Measurements from ENCODE around the gene KCNK17. TPM values are rescaled to one million over a fixed set of nuclear protein-coding genes. Genes with fewer than 3 reads are reported as not detected.

Gene KCNK17, protein sequence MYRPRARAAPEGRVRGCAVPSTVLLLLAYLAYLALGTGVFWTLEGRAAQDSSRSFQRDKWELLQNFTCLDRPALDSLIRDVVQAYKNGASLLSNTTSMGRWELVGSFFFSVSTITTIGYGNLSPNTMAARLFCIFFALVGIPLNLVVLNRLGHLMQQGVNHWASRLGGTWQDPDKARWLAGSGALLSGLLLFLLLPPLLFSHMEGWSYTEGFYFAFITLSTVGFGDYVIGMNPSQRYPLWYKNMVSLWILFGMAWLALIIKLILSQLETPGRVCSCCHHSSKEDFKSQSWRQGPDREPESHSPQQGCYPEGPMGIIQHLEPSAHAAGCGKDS
- total RNA-seq (not detected), polyA plus RNA-seq (not detected)

GRCh38 chr6:39314273-39314795 lies at the start of gene KCNK17:
Gene KCNK17 (minus strand): TSS chr6:39314419. CDS start chr6:39314320, 99 bp downstream.
- Histone ChIP-seq H3K4me3 (ENCODE audit: low read depth, low read length) (no peak within 1 kb of the TSS), H3K4me1 (ENCODE audit: control insufficient read depth, insufficient read depth, low read length, poor library complexity, severe bottlenecking) (no peaks in the 10 kb centered on the region), H3K36me3 (ENCODE audit: control insufficient read depth, insufficient read depth, low read length) (no peaks in the 10 kb centered on the region), H3K9me3 (ENCODE audit: control insufficient read depth in 2 of 2, low read length in 2 of 2) (no peaks in the 10 kb centered on the region), H3K27me3 (ENCODE audit: control insufficient read depth, insufficient read depth, low read length) (peaks cover 18% of the 10 kb centered on the region), H3K27ac (ENCODE audit: insufficient read depth, low read length, poor library complexity, severe bottlenecking) (no peak within 1 kb of the TSS)
- no peak for ATAC-seq (ENCODE audit: low read depth in 2 of 2)
- H3K27me3 Mint-ChIP-seq, result peaks cover 34% of the 10 kb centered on the region
- H3K9me3 Mint-ChIP-seq, result peaks cover 0 to 2% (median 0%) of the 10 kb centered on the region in 7 donors
- H3K27ac Mint-ChIP-seq, result no peak within 1 kb of the TSS
- DNase-seq, result no peak
- H3K4me3 Mint-ChIP-seq, result no peak within 1 kb of the TSS
- H3K36me3 Mint-ChIP-seq, result no peaks in the 10 kb centered on the region
- no peaks in the 10 kb centered on the region for H3K4me1 Mint-ChIP-seq

- Histone ChIP-seq H3K27ac (ENCODE audit: insufficient read depth, low read length, poor library complexity, severe bottlenecking) (no peak overlapping the region), H3K4me3 (ENCODE audit: low read depth, low read length) (no peak overlapping the region), H3K4me1 (ENCODE audit: control insufficient read depth, insufficient read depth, low read length, poor library complexity, severe bottlenecking) (peaks cover 4% of the 10 kb centered on the region), H3K36me3 (ENCODE audit: control insufficient read depth, insufficient read depth, low read length) (no peaks in the 10 kb centered on the region), H3K9me3 (ENCODE audit: control insufficient read depth in 2 of 2, low read length in 2 of 2) (no peaks in the 10 kb centered on the region), H3K27me3 (ENCODE audit: control insufficient read depth, insufficient read depth, low read length) (no peaks in the 10 kb centered on the region)
- Mint-ChIP-seq H3K4me3 (no peak overlapping the region), H3K36me3 (no peaks in the 10 kb centered on the region), H3K4me1 (peaks cover 0 to 3% (median 0%) of the 10 kb centered on the region in 4 donors), H3K27me3 (peaks cover 4% of the 10 kb centered on the region), H3K27ac (no peak overlapping the region), H3K9me3 (no peaks in the 10 kb centered on the region)
- no peak for DNase-seq
- no peak for ATAC-seq (ENCODE audit: low read depth in 2 of 2)
Measured at GRCh38 chr6:39363280-39363679, 49.1 kb upstream of the KCNK17 start.

DNA sequence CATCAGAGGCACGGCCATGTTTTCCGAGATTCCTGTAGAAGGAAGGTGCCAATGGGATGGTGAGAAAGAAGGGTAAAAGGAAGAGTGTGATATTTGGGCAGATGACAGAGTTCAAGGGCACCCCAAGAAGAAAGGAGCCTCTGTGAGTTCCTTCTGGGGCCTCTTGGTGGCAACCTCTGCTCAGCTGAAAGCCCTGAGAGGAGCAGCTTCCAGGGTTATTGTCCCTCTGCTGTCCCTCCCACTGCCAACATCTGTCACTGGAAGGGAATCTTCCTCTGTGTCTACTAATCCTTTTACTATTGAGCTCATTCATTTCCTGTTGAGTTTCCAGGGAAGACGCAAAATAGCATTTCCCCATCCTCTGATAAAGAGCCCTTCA lies 48.3 kb upstream of the KCNK17 start:
- H3K4me3 ChIP-seq (ENCODE audit: low read depth, low read length), result no peak overlapping the region
- no peak overlapping the region for H3K4me3 Mint-ChIP-seq
- no peak overlapping the region for H3K27ac Mint-ChIP-seq
- H3K36me3 Mint-ChIP-seq, result no peaks in the 10 kb centered on the region
- H3K27ac ChIP-seq (ENCODE audit: insufficient read depth, low read length, poor library complexity, severe bottlenecking), result no peak overlapping the region
- no peaks in the 10 kb centered on the region for H3K9me3 ChIP-seq (ENCODE audit: control insufficient read depth in 2 of 2, low read length in 2 of 2)
- DNase-seq, result no peak
- H3K36me3 ChIP-seq (ENCODE audit: control insufficient read depth, insufficient read depth, low read length), result no peaks in the 10 kb centered on the region
- no peaks in the 10 kb centered on the region for H3K27me3 ChIP-seq (ENCODE audit: control insufficient read depth, insufficient read depth, low read length)
- H3K4me1 ChIP-seq (ENCODE audit: control insufficient read depth, insufficient read depth, low read length, poor library complexity, severe bottlenecking), result peaks cover 4% of the 10 kb centered on the region
- no peaks in the 10 kb centered on the region for H3K9me3 Mint-ChIP-seq
- peaks cover 0 to 3% (median 0%) of the 10 kb centered on the region in 4 donors for H3K4me1 Mint-ChIP-seq
- H3K27me3 Mint-ChIP-seq, result no peaks in the 10 kb centered on the region
- no peak for ATAC-seq (ENCODE audit: low read depth in 2 of 2)

- DNase-seq, result peak in 2 of 3 donors; percentile 15 to 51
- Mint-ChIP-seq H3K36me3 (no peaks in the 10 kb centered on the region), H3K27ac (no peak overlapping the region), H3K9me3 (no peaks in the 10 kb centered on the region), H3K27me3 (no peaks in the 10 kb centered on the region), H3K4me3 (no peak overlapping the region), H3K4me1 (peaks cover 0 to 3% (median 0%) of the 10 kb centered on the region in 4 donors)
- ATAC-seq (ENCODE audit: low read depth in 2 of 2), result peak in 1 of 2 donors; percentile 42
- Histone ChIP-seq H3K36me3 (ENCODE audit: control insufficient read depth, insufficient read depth, low read length) (no peaks in the 10 kb centered on the region), H3K9me3 (ENCODE audit: control insufficient read depth in 2 of 2, low read length in 2 of 2) (no peaks in the 10 kb centered on the region), H3K4me1 (ENCODE audit: control insufficient read depth, insufficient read depth, low read length, poor library complexity, severe bottlenecking) (peaks cover 4% of the 10 kb centered on the region), H3K4me3 (ENCODE audit: low read depth, low read length) (no peak overlapping the region), H3K27me3 (ENCODE audit: control insufficient read depth, insufficient read depth, low read length) (no peaks in the 10 kb centered on the region), H3K27ac (ENCODE audit: insufficient read depth, low read length, poor library complexity, severe bottlenecking) (no peak overlapping the region)
Measured at GRCh38 chr6:39361657-39362486, 47.7 kb upstream of the KCNK17 start.

DNA sequence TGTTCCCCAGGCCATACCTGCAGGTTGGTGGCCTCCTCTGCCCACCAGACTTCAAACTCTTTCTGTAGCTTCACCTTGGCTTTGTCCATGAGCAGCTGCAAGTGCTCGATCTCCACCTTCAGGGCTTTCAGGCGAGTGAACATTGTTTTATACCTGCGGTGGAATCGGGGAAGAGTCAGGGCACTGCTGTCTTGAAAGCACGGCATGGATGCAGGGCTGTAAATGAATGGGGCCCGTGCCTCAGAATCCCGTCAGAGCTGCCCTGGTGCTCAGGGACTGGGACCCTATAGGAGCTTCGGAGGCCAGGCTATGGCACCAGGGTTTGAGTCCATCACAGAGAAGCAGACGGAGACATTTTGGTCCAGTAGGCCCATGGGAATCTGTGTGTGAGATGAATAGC lies 46.2 kb upstream of the KCNK17 start:
- DNase-seq, result no peak
- Histone ChIP-seq H3K9me3 (ENCODE audit: control insufficient read depth in 2 of 2, low read length in 2 of 2) (no peaks in the 10 kb centered on the region), H3K27ac (ENCODE audit: insufficient read depth, low read length, poor library complexity, severe bottlenecking) (no peak overlapping the region), H3K4me3 (ENCODE audit: low read depth, low read length) (no peak overlapping the region), H3K27me3 (ENCODE audit: control insufficient read depth, insufficient read depth, low read length) (no peaks in the 10 kb centered on the region), H3K36me3 (ENCODE audit: control insufficient read depth, insufficient read depth, low read length) (no peaks in the 10 kb centered on the region), H3K4me1 (ENCODE audit: control insufficient read depth, insufficient read depth, low read length, poor library complexity, severe bottlenecking) (peaks cover 4% of the 10 kb centered on the region)
- Mint-ChIP-seq H3K27ac (no peak overlapping the region), H3K27me3 (no peaks in the 10 kb centered on the region), H3K36me3 (no peaks in the 10 kb centered on the region), H3K4me1 (peaks cover 0 to 3% (median 0%) of the 10 kb centered on the region in 4 donors), H3K9me3 (no peaks in the 10 kb centered on the region), H3K4me3 (no peak overlapping the region)
- ATAC-seq (ENCODE audit: low read depth in 2 of 2), result no peak

GRCh38 chr6:39357998-39358686 lies 43.9 kb upstream of the KCNK17 start:
- no peaks in the 10 kb centered on the region for H3K9me3 Mint-ChIP-seq
- no peak overlapping the region for H3K27ac Mint-ChIP-seq
- H3K4me1 ChIP-seq (ENCODE audit: control insufficient read depth, insufficient read depth, low read length, poor library complexity, severe bottlenecking), result peaks cover 4% of the 10 kb centered on the region
- H3K27me3 ChIP-seq (ENCODE audit: control insufficient read depth, insufficient read depth, low read length), result no peaks in the 10 kb centered on the region
- no peak overlapping the region for H3K4me3 ChIP-seq (ENCODE audit: low read depth, low read length)
- no peak overlapping the region for H3K4me3 Mint-ChIP-seq
- H3K36me3 Mint-ChIP-seq, result no peaks in the 10 kb centered on the region
- H3K4me1 Mint-ChIP-seq, result peaks cover 0 to 3% (median 0%) of the 10 kb centered on the region in 4 donors
- ATAC-seq (ENCODE audit: low read depth in 2 of 2), result no peak
- no peak overlapping the region for H3K27ac ChIP-seq (ENCODE audit: insufficient read depth, low read length, poor library complexity, severe bottlenecking)
- DNase-seq, result no peak
- no peaks in the 10 kb centered on the region for H3K36me3 ChIP-seq (ENCODE audit: control insufficient read depth, insufficient read depth, low read length)
- no peaks in the 10 kb centered on the region for H3K9me3 ChIP-seq (ENCODE audit: control insufficient read depth in 2 of 2, low read length in 2 of 2)
- no peaks in the 10 kb centered on the region for H3K27me3 Mint-ChIP-seq

- no peak for ATAC-seq (ENCODE audit: low read depth in 2 of 2)
- Mint-ChIP-seq H3K9me3 (no peaks in the 10 kb centered on the region), H3K36me3 (no peaks in the 10 kb centered on the region), H3K27me3 (no peaks in the 10 kb centered on the region), H3K4me1 (no peaks in the 10 kb centered on the region), H3K27ac (no peak overlapping the region), H3K4me3 (no peak overlapping the region)
- no peaks in the 10 kb centered on the region for H3K36me3 ChIP-seq (ENCODE audit: control insufficient read depth, insufficient read depth, low read length)
- H3K4me1 ChIP-seq (ENCODE audit: control insufficient read depth, insufficient read depth, low read length, poor library complexity, severe bottlenecking), result no peaks in the 10 kb centered on the region
- no peaks in the 10 kb centered on the region for H3K9me3 ChIP-seq (ENCODE audit: control insufficient read depth in 2 of 2, low read length in 2 of 2)
- H3K27ac ChIP-seq (ENCODE audit: insufficient read depth, low read length, poor library complexity, severe bottlenecking), result no peak overlapping the region
- no peaks in the 10 kb centered on the region for H3K27me3 ChIP-seq (ENCODE audit: control insufficient read depth, insufficient read depth, low read length)
- H3K4me3 ChIP-seq (ENCODE audit: low read depth, low read length), result no peak overlapping the region
- DNase-seq, result no peak
Measured at GRCh38 chr6:39353698-39354315, 39.6 kb upstream of the KCNK17 start.
